ENCODE data around the gene CPVL.

DNA sequence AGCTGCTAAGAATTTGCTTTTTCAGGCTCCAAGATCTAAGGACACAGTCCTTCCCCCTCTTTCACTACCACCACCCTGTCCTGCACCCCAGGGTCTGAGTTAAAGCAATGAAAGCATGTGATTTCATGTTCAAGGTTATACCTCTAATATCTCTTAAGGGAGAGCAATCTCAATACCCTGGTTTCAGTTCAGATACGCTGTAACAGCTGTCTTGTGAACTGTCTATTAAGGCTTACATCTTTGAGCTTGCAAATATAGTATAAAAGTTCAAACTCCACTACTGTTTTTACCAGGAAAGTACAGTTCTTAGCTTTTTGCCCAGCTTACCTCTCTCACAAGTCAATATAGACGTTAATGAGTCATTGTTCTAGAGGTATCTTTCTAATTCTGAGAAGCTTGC lies 2.6 kb downstream of the CPVL start:
- TF ChIP-seq CTCF (IDR thresholded peaks at IDR 0.05; ENCODE audit: insufficient read depth, low read depth, low read length) (no peak), EZH2 (IDR thresholded peaks at IDR 0.05; ENCODE audit: insufficient read depth, low read length) (no peak)
